GM08714 (cell line): ENCODE data around the gene WDR20.

Source experiments
- H3K4me3 ChIP-seq: fragments of 200-500 bp; sonication (Bioruptor generic); 2 replicates; pipeline ENCODE4 v1.5.1; 2014; ENCODE audit warnings: mild to moderate bottlenecking, low read length, inconsistent platforms
- ZNF274 ChIP-seq: IDR thresholded peaks from 2 replicates; pipeline ENCODE4 v1.6.1; 2012; ENCODE audit warnings: mild to moderate bottlenecking, low read depth, low read length

The WDR20 gene

GRCh38 chr14:102221026-102221425 is 81.3 kb downstream of the WDR20 start:
- no peak overlapping the region for H3K4me3 ChIP-seq
- TF ChIP-seq ZNF274, result no peak

- TF ChIP-seq ZNF274, result no peak
These were observed 82.4 kb downstream of the WDR20 start for GRCh38 chr14:102222009-102222575.

DNA sequence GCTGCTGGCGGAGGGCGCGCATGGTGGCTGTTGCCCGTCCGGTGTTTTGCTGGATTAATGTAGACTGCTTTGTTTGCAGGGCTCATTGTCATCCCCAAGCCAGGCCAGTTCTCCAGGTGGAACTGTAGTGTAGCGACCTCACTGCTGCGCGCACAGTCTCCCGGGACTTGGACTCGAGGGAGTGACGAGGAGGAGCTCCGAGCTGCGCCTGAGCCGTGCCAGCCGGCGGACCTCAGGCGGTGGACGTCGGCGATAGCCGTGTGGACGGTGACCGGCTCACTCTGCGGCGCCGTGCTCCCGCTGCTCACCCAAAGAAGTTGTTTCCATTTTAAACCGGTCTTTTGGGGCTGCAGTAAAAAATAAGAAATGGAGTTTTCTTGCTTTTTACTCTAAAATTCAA is 83.1 kb downstream of the WDR20 start:
- TF ChIP-seq ZNF274, result no peak
- no peak overlapping the region for H3K4me3 ChIP-seq

More at GRCh38 chr14:102222009-102222575, 82.4 kb downstream of the WDR20 start:
- no peak overlapping the region for H3K4me3 ChIP-seq

DNA sequence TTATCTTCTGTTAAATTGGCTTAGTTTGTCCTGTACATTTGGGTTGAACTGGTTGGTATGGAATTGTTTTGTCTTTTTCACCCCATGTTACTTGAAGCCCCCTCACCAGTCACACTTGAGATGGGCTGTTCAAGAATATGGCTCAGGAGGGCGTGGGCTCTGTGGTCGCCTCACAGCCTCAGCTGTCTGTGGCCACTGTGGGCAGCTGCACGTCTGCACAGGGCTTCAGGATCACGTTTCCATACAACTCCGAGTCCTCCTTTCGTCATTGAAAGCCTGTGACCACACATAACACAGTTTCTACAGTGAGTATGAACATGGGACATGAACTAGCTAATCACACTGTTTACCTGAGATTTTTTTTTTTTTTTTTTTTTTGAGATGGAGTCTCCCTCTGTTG is 84.0 kb downstream of the WDR20 start:
- TF ChIP-seq ZNF274, result no peak
- no peak overlapping the region for H3K4me3 ChIP-seq

GRCh38 chr14:102225386-102225785 is 85.7 kb downstream of the WDR20 start:
- TF ChIP-seq ZNF274, result no peak
- no peak overlapping the region for H3K4me3 ChIP-seq

DNA sequence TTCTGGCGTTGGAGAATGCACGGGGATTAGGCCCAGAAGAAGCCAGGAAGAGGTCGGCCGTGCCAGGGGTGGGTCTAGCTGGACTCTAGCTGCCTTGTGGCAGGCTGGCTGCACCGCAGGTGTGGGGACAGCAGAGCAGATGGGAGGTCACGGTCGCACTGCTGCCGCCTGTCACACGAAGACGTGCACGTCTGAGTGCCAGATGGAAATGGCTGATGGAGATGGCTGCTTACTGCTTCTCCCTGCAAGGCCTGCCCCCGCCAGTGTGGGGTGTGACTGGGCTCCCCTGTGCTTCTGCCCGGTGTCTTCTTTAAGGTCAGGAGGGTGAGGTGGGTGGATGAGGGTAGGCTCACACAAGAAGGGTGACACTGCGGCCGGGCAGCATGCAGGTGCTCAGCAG is 86.2 kb downstream of the WDR20 start:
- TF ChIP-seq ZNF274, result no peak
- H3K4me3 ChIP-seq, result no peak overlapping the region

DNA sequence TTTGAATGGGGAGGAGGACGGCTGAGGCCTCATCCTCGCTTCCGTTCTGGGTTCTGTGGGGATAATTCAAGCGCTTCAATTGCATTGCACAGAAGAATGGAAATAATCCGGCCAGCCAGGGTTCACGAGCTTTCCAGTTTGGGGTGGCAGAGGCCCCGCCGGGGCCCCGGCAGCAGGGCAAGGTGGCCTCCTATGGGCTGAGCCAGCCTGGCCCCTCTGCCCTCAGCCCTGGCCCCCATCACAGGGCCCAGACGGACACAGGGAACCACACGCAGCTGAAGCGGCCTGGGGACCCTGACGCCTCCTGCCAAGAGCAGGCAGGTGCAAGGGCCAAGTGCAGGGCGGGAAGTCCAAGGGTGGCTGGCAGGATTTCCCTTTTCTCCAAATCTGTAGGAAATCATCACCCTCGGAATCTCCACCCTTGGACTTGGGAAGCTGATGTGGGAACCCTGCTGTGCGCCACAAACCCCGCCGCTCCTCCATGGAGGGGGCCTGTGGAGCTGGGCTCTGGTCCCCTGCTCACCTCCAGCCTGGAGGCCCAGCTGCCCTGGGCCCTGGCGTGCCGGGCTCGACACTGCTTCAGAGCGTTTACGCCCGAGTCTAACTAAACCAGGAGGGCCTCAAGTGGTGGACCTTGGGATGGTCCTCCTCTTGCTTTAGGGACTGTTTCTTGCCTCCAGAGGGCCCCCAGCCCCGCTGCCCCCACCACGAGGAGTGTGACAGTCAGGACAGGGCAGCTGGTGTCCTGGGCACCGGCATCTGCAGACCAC is 86.8 kb downstream of the WDR20 start:
- H3K4me3 ChIP-seq, result no peak overlapping the region
- TF ChIP-seq ZNF274, result no peak

DNA sequence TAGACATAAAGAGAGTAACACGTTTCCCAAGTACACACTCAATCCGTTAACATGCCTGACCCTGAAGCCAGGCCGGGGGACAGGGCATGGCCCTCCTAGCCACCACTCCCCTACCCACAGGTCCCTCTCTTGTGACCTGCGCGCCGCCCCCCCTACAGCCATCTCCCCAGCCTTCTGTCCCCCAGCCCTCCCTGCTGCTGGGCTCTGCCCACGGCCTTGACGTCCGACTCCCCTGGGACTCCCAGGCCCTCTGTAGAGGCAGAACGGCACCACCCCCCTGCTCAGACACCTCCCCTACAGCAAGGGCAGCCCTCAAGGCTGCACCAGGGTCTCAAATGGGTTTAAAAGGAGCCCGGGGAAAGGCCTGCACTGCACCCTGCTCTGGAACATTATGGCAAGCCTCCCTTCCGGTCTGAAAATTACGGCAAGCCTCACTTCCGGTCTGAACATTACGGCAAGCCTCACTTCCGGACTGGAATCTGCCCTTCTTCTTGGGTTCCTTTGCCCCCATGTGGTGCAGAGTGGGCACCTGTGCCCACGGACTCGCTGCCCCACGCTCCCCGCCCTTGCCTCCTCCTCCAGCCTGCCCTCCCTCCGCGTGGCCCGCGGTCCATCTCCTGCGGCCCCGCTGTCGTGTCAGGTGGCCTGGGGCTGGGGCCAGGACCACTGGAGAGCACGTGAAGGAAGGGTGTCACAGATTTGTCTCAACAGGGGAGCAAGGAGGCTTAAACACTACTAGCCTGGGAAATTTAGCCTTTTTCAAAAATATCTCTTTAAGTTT is 87.7 kb downstream of the WDR20 start:
- H3K4me3 ChIP-seq, result no peak overlapping the region
- TF ChIP-seq ZNF274, result no peak

- no peak for TF ChIP-seq ZNF274
- no peak overlapping the region for H3K4me3 ChIP-seq
These were observed 89.5 kb downstream of the WDR20 start for GRCh38 chr14:102229071-102229738.

DNA sequence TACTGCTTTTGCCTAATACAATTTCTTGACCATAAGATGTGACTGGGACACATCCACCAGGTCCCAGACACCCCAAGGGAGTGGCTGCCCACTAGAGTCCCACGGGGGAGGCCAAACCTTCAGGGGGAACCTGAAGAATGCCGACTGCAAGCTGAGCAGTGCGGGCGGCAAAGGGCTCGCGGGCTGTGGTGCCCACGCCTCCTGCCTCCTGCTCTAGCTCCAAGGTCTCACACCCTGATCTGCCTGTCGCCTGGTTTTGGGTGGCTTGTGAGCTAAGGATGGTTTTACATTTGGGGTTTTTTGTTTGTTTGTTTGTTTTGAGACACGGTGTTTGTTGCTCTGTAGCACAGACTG is 90.0 kb downstream of the WDR20 start:
- no peak for TF ChIP-seq ZNF274

GRCh38 chr14:102230481-102231210 is 90.9 kb downstream of the WDR20 start:
- H3K4me3 ChIP-seq, result no peak overlapping the region
- TF ChIP-seq ZNF274, result no peak

More for the DNA sequence above, 90.0 kb downstream of the WDR20 start:
- no peak overlapping the region for H3K4me3 ChIP-seq

- no peak overlapping the region for H3K4me3 ChIP-seq
- TF ChIP-seq ZNF274, result no peak
These were observed 92.0 kb downstream of the WDR20 start for GRCh38 chr14:102231476-102232347.

DNA sequence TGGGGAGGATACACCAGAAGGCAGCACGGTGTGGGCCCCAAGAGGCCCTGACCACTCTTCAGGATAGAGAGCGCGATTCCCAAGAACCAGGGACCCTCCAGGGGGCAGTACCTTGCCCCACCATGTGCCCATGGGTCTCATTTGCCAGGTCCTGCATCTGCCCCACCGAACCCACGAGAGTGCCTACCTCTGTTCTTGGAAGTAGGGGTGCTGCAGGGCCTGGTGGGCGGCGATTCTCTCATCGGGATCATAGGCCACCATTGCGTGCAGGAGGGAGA is 92.6 kb downstream of the WDR20 start:
- H3K4me3 ChIP-seq, result no peak overlapping the region
- TF ChIP-seq ZNF274, result no peak
